Heart left ventricle (tissue), 13 donors: ENCODE results near the gene TOMM6.

ENCODE experiments used
- POLR2A ChIP-seq, 2 donors: fragments of 450-650 bp; IDR thresholded peaks; one replicate each; pipeline ENCODE4 v1.6.1; 2017; ENCODE audit warnings: antibody characterized with exemption in 2 of 2, mild to moderate bottlenecking in 2 of 2, moderate library complexity in 2 of 2
- TF ChIP-seq, protein P1 (sequence below), 12 donors: fragments of 200-600 bp; sonication (generic) in 4 of 12; IDR thresholded peaks; one replicate each; pipeline versions ENCODE4 v1.5.0 to v1.8.0; 2018 to 2022; ENCODE audit warnings: antibody characterized with exemption in 12 of 12, mild to moderate bottlenecking in 5 of 12
- donor health status: ischemic (EF 13 %, LVEDD 7.1; RV severe dilation, severe dysfunction).
- donor health status: DM: no; HTN: yes; CAD: no.
- donor health status: DM: no; HTN: no; CAD: no.
- donor health status: ischemic (EF 25% LVEDD 6.9; RV normal size, moderate dysfunction).
- donor health status: ischemic (EF 25% LVEDD 5.7; RV mildly dilated, moderate dysfunction).
- donor health status: ischemic (EF 35%, LVEDD 5.7; RV mildly dilated, moderate dysfunction).
- donor health status: nonischemic (EF 11% LVEDD 7.7; RV severe dilation, severe dysfunction).
- donor health status: DM: yes; HTN: yes; CAD: no.
- donor health status: PGD.
- donor health status: ischemic (EF 29% LVEDD 5.4; RV normal size, mild dysfunction).
- donor health status: nonischemic (EF 23%, LVEDD 6.1; RV moderate dilation, normal function).

DNA sequence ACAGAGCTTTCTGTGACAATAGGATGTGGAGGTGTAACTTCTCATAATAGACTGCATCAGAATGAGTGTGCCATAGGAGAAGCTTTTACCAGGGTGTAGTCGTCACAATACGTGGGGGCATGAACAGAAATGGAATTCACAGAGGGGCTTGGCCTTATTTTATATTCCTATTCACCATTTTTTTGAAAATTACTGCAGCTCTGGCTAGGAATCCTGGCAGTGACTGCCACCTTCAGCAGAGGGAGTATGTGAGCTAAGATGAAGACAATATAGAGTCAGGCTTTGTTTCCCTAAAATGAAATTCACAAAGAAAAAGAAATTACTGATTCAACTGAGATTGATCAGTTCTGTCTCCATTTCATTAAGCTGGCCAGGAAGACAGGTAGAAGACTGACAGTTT lies 13.9 kb downstream of the TOMM6 start:
- TF ChIP-seq, protein P1, sequence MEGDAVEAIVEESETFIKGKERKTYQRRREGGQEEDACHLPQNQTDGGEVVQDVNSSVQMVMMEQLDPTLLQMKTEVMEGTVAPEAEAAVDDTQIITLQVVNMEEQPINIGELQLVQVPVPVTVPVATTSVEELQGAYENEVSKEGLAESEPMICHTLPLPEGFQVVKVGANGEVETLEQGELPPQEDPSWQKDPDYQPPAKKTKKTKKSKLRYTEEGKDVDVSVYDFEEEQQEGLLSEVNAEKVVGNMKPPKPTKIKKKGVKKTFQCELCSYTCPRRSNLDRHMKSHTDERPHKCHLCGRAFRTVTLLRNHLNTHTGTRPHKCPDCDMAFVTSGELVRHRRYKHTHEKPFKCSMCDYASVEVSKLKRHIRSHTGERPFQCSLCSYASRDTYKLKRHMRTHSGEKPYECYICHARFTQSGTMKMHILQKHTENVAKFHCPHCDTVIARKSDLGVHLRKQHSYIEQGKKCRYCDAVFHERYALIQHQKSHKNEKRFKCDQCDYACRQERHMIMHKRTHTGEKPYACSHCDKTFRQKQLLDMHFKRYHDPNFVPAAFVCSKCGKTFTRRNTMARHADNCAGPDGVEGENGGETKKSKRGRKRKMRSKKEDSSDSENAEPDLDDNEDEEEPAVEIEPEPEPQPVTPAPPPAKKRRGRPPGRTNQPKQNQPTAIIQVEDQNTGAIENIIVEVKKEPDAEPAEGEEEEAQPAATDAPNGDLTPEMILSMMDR (IDR thresholded peaks at IDR 0.05): peak in 11 of 12 donors; percentile 11 to 46 (median 26)
- TF ChIP-seq POLR2A (IDR thresholded peaks at IDR 0.05): no peak
